GM12874 (cell line): ENCODE measurements around the gene STXBP4.

Experiments
- TF ChIP-seq, protein P1 (sequence below): IDR thresholded peaks from 2 replicates; pipeline ENCODE4 v1.5.1; 2011; ENCODE audit warnings: low read depth, mild to moderate bottlenecking, control low read depth, low read length, moderate library complexity; ENCODE audit not compliant: insufficient read depth

The STXBP4 gene

DNA sequence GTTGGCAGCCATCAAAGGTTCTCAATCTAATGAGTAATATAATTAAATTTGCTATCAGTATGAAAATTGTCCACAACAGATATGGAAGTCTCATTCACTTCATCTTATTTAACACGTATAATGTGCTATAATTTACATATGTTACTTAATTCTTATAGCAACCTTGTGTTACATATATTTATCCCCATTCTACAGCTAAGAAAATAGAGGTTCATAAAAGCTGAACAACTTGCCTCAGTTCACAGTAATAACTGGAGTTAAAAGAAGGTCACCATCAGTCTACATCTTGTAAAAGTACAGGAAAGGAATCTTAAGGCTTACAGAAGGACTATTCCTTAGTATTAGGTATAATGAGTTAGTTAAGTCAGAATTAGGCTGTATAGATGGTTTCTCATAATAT, 27.9 kb downstream of the STXBP4 start:
- TF ChIP-seq, protein P1, sequence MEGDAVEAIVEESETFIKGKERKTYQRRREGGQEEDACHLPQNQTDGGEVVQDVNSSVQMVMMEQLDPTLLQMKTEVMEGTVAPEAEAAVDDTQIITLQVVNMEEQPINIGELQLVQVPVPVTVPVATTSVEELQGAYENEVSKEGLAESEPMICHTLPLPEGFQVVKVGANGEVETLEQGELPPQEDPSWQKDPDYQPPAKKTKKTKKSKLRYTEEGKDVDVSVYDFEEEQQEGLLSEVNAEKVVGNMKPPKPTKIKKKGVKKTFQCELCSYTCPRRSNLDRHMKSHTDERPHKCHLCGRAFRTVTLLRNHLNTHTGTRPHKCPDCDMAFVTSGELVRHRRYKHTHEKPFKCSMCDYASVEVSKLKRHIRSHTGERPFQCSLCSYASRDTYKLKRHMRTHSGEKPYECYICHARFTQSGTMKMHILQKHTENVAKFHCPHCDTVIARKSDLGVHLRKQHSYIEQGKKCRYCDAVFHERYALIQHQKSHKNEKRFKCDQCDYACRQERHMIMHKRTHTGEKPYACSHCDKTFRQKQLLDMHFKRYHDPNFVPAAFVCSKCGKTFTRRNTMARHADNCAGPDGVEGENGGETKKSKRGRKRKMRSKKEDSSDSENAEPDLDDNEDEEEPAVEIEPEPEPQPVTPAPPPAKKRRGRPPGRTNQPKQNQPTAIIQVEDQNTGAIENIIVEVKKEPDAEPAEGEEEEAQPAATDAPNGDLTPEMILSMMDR = no peak

DNA sequence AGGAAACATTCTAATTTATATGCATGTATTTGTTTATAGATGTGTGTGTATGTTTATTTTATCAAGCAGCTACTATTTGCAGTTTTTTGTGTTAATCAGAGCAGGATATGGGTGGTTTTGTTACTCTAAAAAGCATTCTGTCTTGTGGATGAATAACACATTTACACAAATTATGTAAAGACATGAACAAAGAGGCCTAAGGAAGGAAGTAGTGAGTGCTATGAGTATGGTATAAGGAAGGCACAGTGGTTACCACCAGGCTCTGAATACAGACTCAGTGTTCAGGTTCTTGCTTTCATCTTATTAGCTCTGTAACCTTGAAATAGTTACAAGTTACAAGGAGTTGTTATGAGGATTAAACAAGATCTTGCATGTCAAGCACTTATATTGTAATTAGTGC, 33.9 kb downstream of the STXBP4 start:
- TF ChIP-seq, protein P1 = no peak

DNA sequence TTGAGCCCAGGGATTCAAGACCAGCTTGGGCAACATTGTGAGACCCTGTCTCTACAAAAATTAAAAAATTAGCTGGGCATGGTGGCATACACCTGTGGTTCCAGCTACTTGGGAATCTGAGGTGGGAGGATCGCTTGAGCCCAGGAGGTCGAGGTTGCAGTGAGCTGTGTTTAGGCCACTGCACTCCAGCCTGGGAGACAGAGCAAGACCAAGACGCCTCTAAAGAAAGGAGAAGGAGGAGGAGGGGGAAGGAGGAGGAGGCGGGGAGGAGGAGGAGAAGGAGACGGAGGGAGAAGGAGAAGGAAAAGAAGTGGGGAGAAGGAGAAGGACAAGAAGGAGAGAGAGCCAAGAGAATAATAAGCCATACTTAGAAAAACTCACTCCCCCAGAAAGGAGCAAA, 35.9 kb downstream of the STXBP4 start:
- TF ChIP-seq, protein P1 = no peak

DNA sequence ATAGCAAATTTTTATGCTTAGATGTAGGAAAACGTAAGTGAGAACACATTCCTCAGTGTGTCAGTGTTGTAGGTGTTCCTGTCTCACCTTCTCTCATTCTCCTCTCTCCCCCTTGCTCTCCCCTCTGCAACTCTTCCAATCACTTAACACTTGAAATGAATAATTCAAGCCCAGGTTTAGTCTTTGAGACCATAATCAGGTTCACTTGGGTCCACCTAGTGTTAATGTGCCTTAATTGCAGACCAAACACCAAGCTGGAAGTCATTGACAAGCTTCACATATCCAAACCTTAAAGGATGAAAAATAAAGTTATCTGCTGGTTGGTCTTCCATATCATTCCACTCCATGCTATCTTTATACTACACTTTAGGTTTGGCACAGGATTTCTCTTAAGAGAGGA, 37.0 kb downstream of the STXBP4 start:
- TF ChIP-seq, protein P1 = peak; percentile 58; the same call in 1 of the 2 replicates

DNA sequence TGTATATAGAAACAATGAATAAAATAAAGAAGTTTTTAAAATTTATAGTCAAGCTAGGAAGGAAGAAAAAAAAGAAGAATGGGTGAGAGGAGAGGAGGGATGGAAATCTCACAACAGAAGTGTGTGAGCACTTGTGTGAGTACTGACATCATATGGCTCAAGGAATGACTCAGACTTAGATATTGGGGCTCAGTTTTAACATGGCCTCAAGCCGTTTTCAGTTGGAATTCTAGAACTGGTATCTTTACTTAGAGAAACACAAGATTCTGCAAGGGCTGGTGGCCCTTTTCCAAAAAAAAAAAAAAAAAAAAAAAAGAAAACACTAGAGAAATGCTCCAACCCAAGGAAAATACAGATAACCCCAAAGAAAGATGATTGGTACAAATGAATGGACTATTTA, 55.1 kb downstream of the STXBP4 start:
- TF ChIP-seq, protein P1 = no peak

DNA sequence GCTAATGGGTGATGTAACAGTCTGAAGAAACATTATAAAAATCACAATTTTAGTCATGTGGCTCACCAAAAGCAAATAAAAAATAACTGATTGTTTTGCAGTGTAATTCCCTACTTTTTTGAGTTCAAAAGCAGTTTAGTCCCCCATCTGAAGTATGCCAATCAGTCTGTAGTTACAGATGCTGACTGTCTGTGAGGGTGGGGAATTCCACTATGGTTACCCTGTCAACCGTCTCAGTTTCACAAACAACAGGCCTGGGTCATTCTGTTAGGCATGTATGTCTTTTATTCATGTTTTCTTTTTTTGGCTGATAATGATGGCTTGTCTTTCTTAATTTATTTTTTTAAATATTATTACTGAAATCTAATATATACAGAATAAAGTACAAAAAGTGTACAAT, 69.3 kb downstream of the STXBP4 start:
- TF ChIP-seq, protein P1 = no peak

DNA sequence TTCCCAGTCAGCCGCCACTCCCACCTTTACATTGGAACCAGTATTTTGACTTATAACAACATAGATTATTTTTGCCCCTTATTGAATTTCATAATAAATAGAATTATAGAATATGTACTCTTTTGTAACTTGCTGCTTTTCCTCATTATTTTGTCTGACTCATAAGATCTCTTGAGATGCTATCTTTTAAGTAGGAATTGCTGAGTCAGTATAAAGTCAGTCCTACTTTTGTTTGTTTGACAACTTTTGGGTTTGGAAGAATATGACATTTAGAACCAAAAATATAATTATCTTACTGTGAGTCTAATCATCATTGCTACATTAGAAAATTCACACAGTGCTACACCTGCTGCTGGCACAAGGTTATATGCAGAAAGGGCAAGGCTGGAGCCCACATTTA, 69.7 kb downstream of the STXBP4 start:
- TF ChIP-seq, protein P1 = no peak

DNA sequence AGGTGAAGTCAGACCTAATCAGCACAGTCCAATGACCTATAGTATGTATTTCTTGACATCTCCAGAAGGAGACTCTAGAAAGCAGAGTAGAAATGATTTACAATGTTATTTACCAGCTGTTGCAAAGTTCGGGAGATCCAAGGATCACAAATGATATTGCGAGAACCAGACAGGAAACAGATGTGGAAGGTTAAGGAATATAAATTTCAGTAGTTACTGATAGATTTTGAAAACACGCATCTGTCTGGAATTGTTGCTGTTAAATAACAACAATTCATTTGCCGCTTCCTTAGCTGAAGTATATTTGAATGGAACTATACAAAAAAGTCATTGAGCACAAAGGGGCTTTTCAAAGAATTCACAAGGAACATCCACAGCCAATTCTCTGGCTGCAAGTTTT, 72.0 kb downstream of the STXBP4 start:
- TF ChIP-seq, protein P1 = no peak
